NCI-H446 treated with DMSO at 0.1 percent for 48 hours (cell line): ENCODE results near the gene SMPD4.
"Not testable (repeated sequence)": the region's sequence is repeated elsewhere in the genome, so short reads cannot be mapped to it uniquely, and the experiment has no call there.

Experiments used
- DNase-seq: peaks from one replicate; lab custom pipeline; 2025; lab: John Stamatoyannopoulos, UW

SMPD4 gene

GRCh38 chr2:130157354-130157753, 24.0 kb downstream of the SMPD4 start:
- not testable (repeated sequence) for DNase-seq

- no peak for DNase-seq
Observed at GRCh38 chr2:130156624-130157004, 24.8 kb downstream of the SMPD4 start.

GRCh38 chr2:130155956-130156623, 25.3 kb downstream of the SMPD4 start:
- peak; percentile 6 for DNase-seq

- no peak for DNase-seq
Observed at GRCh38 chr2:130154773-130155765, 26.3 kb downstream of the SMPD4 start.

- not testable (repeated sequence) for DNase-seq
Observed at GRCh38 chr2:130154423-130154770, 27.0 kb downstream of the SMPD4 start.

GRCh38 chr2:130153721-130154422, 27.5 kb downstream of the SMPD4 start:
- DNase-seq: not testable (repeated sequence)

- DNase-seq: no peak
Observed at GRCh38 chr2:130152816-130153595, 28.4 kb downstream of the SMPD4 start.

GRCh38 chr2:130152136-130152815, 29.1 kb downstream of the SMPD4 start:
- DNase-seq: not testable (repeated sequence)

- not testable (repeated sequence) for DNase-seq
Observed at GRCh38 chr2:130151145-130151512, 30.3 kb downstream of the SMPD4 start.

GRCh38 chr2:130150181-130151144, 30.9 kb downstream of the SMPD4 start:
- DNase-seq: no peak

- not testable (repeated sequence) for DNase-seq
Observed at GRCh38 chr2:130148515-130148914, 32.9 kb downstream of the SMPD4 start.

- not testable (repeated sequence) for DNase-seq
Observed at GRCh38 chr2:130145006-130145414, 36.4 kb downstream of the SMPD4 start, which contains the start of gene CCDC74B. Gene CCDC74B (minus strand): TSS chr2:130145112. CDS start chr2:130144996, 116 bp downstream.

- not testable (repeated sequence) for DNase-seq
Observed at GRCh38 chr2:130143266-130144039, 37.9 kb downstream of the SMPD4 start.

- not testable (repeated sequence) for DNase-seq
Observed at GRCh38 chr2:130142396-130143265, 38.8 kb downstream of the SMPD4 start.

GRCh38 chr2:130141645-130142370, 39.6 kb downstream of the SMPD4 start:
- not testable (repeated sequence) for DNase-seq

- DNase-seq: not testable (repeated sequence)
Observed at GRCh38 chr2:130141002-130141401, 40.4 kb downstream of the SMPD4 start.

- not testable (repeated sequence) for DNase-seq
Observed at GRCh38 chr2:130140516-130140915, 40.9 kb downstream of the SMPD4 start.
